SHP77 (cell line): ENCODE data around the gene CHMP4B.

Experiments
- DNase-seq, 2 experiments: peaks; one replicate each; lab custom pipeline; 2025; lab: John Stamatoyannopoulos, UW

The CHMP4B gene, protein sequence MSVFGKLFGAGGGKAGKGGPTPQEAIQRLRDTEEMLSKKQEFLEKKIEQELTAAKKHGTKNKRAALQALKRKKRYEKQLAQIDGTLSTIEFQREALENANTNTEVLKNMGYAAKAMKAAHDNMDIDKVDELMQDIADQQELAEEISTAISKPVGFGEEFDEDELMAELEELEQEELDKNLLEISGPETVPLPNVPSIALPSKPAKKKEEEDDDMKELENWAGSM

DNA sequence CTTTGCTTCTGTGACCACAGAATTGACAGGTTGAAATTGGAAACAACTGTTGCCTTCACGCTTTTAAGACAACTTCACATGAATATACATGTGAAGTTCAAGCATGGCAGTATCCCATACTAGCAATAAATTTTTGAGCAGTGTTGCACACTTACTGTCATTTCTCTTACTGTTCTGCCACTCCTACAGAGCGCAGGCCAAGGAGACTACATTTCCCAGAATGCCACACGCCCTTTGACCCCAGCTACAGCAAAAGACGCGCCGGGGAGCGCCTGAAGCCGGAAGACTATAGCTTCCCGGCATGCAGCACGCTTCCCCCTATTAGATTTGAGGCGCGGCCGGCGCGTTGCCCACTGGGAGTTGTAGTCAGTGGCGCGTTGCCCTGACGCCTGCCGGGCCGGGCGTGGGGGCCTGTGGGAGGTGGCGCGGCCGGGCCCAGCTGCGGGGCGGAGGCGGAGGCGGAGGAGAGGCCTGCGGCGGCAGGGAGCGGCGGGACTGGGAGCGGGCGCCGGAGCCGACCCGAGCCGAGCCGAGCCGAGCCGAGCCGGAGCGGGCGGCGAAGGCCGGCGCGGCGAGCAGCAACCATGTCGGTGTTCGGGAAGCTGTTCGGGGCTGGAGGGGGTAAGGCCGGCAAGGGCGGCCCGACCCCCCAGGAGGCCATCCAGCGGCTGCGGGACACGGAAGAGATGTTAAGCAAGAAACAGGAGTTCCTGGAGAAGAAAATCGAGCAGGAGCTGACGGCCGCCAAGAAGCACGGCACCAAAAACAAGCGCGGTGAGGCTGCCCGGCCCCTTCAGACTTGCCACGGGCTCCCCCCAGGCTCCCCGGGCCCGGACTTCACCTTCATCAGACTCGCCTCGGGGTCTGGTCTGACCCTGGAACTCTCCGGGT lies at the start of gene CHMP4B:
Gene CHMP4B (plus strand): TSS at position 464 of the 891 bp plus-strand sequence. CDS start 121 bp downstream, at position 585.
- peak; percentile 95 to 97 for DNase-seq

DNA sequence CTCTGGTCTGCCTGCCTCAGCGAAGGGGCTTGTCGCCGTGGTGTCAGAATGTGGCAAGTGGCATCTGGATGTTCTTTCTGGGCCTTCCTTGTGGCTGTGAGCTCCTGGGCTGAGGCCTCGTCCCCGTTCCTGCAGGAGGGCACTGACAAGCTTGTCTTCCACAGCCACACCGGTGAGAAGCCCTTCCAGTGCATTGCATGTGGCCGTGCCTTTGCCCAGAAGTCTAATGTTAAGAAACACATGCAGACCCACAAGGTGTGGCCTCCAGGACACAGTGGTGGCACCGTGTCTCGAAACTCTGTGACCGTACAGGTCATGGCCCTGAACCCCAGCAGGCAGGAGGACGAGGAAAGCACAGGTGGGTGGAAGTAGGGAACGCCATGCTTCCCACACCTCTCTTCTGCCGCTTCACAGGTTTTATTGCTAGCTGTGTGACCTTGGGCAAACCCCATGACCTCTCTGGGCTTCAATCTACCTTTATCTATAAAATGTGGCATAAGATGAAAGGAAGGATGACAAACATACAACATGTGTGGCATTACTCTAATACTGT lies 49.4 kb upstream of the CHMP4B start:
- DNase-seq = no peak

DNA sequence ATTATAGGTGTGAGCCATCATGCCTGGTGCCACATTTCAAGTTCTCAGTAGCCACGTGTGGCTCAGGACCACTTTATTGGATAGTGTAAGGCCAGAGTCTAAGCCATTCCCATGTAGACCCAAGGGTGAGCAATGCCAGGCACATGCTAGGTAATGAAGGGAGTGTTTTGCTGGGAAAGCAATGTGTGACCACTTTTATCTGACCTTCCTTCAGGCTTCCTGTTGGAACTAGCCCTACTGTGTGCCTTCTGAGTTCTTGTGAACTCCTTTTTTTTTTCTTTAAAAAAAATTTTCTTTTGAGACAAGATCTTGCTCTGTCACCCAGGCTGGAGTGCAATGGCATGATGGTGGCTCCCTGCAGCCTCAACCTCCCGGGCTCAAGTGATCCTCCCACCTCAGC lies 46.0 kb upstream of the CHMP4B start:
- DNase-seq = no peak

DNA sequence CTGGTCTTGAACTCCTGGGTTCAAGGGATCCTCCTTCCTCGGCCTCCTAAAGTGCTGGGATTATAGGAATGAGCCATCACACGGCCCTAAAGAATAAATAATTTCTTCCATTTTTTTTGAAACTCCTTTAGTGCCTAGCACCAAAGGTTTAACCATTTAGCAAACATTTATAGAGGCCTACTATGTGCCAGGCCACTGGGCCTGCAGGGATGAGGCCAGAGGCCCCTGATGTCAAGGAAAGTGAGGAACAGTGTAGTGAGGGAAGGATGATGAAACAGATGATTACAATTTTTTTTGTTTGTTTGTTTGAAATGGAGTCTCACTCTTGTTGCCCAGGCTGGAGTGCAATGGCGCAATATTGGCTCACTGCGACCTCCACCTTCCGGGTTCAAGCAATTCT lies 45.6 kb upstream of the CHMP4B start:
- no peak for DNase-seq

DNA sequence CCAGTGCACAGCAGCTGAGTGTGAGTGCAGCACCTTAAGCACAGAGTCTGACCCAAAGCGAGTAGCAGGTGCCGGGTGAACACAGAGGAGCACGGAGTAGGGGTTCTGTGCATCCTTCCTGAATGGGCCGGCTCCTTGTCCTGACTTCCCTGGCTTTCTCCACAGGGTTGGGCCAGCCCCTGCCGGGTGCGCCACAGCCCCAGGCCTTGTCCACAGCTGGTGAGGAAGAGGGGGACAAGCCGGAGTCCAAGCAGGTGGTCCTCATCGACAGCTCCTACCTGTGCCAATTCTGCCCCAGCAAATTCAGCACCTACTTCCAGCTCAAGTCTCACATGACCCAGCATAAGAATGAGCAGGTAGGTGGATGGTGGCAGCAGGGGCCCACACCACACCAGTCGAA lies 44.5 kb upstream of the CHMP4B start:
- DNase-seq = no peak

DNA sequence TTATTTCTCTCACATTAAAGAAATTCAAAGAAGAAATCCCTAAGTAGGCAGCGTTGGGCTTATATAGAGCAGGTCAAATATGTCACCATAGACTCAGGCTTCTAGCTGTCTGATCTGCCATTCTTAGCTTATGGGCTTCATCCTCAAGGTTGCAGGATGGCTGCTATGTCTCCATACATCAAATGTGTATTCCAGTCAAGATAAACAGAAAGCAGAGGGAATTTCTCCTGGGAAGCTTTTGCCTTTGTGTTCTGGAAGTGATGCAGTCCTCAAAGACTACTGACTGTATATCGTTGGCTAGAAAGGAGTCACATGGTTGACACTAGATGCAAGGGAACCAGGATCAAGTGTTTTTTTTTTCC lies 43.4 kb upstream of the CHMP4B start:
- DNase-seq = no peak

DNA sequence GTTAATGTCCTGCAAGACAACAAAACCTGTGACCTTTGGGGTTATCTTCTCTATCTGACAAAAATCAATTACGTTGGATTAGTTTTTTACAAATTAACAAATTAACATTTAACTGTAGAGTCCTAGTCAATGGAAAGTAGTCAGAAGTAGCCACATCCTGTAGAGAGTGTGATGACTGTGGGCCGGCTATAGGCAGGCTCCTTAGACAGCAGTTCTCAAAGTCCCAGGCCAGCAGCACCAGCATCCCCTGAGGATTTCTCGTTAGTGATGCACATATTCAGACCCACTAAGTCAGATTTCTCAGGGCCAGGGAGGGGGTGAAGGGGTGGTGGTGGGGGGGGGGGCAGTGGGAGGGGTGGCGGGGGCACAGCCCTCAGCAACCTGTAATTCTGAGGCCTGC lies 42.1 kb upstream of the CHMP4B start:
- no peak for DNase-seq

DNA sequence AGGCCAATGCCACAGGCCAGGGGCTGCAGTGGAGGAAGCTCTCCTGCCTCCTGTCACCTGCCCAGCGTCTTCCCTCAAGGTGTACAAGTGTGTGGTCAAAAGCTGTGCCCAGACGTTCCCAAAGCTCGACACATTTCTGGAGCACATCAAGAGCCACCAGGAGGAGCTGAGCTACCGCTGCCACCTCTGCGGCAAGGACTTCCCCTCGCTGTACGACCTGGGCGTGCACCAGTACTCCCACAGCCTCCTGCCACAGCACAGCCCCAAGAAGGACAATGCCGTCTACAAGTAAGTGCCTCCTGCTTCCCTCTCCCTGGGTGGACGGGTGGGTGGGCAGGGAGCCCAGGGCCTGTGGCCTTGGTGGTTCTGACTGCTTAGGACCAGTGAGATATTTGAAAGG lies 41.1 kb upstream of the CHMP4B start:
- no peak for DNase-seq

DNA sequence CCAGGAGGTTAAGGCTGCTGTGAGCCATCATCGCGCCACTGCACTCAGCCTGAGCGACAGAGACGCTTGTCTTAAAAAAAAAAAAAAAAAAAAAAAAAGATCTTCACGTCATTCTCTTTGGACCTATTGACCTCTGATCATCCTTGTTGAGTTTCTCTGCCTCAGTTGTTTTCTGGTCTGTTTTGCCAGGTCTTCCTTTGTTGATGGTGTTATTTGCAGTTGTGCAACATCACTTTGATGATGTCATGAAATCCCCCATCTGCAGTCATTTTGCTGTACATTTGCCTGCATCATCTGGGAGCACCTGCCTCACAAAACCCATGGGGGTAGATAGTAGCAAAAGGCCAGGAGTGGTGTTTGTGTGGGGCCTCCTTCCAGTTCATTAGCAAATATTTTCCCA lies 39.2 kb upstream of the CHMP4B start:
- DNase-seq = no peak

DNA sequence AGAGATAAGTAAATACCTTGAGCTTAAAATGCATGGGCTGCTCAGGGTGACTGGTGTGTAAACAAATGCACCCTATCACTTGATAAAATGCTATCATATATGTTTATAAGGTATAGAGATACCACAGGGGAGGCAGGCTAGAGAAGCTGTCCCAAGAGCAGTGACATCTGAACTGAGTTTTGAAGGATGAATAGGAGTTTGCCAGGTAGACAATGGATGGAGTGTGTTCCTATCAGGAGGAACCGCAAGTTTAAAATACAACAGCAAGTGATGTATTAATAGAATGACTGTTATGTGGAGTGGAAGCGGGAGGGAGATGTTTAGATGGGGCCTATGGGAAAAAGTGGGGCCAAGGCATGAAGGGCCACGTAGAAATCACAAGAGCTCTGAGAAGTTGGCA lies 38.7 kb upstream of the CHMP4B start:
- no peak for DNase-seq

DNA sequence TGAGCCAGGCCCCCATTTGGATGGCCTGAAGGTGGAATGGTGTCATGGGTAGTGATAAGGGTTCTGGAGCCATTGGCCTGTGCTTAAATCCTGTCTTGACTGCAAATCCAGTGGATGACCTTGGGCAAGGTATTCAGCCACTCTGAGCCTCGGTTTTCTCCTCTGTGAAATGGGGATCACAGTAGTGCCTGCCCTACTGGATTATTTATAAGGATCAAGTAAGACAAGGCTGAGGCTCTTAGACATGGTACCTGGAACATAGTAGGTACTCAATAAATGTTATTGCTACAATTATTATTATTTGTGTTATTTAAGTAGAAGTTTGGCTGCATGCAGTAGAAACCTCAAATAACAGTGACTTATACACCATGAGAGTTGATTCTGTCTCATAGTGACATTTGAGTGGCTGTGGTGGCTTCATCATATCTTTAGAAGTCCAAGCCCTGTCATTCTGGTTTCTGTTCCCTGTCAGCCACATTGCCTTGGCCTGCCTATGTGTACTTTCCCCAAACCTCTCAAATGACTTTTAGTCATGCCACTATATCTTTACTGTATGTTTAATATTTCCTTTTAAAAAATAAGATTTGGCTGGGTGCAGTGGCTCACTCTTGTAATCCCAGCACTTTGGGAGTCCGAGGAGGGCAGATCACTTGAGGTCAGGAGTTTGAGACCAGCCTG lies 37.6 kb upstream of the CHMP4B start:
- DNase-seq = no peak

DNA sequence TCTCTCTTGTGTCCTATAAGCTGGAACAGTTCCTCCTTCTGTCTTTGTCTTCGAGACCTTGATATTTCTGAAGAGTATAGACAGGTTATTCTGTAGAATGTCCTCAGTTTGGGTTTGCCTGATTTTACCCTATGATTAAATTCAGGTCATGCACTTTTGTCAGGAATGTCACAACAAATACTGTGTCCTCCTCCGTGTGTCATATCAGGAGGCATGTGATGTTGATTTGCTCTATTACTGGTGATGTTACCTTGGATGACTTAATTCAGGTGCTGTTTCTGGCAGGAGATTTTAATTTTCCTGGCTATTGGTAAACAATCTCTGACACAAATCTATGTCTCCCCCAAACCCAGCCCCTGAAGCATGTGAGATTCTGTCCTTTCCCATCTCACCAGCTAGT lies 33.3 kb upstream of the CHMP4B start:
- DNase-seq = no peak

DNA sequence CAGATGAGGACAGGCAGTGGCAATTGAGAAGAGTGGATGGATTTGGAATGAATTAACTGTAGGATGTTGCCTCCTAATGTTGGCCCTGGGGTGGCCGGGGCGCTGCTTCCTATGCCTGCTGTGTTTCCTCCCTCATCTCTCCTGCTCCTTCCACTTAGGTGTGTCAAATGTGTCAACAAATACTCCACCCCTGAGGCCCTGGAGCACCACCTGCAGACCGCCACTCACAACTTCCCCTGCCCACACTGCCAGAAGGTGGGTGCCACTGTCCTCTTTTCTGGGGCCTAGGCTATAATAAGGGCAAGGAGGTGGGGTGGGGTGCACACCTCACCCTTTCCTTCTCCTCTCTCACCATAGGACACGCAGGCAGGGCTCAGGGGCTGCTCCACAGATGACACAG lies 30.0 kb upstream of the CHMP4B start:
- DNase-seq = no peak

DNA sequence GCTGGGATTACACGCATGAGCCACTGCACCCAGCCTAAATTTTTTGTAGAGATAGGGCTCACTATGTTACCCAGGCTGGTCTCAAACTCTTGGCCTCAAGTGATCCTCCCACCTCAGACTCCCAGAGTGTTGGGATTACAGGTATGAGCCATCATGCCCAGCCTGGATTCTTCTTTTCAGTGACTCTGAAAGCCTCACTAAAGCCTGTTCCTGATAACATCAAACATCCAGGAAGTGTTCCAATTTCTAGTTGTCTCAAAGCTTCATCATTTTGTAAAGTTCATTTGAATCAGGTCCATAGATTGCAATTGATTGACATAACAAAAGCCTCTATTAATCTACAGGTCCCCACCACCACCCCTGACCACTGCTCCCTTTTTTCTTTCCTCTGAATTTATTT lies 29.2 kb upstream of the CHMP4B start:
- no peak for DNase-seq

DNA sequence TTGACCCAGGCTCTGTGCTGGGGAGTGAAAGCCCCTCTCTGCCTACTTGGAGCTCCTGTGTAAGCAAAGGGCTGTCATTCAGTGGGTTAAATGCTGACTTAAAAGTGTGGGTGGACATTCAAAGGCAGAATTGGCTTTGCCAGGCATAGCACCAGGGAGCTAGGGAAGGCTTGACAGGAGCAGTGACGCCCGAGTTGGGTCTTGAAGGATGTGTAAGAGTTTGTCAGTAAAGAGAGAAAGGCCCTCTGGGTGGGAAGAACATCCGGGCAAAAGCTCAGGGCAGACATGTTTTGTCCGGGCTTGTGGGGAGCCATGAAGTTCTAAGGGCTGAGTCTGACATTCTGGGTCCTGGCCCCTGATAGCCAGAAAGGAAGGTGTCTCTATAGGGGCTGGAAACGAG lies 27.9 kb upstream of the CHMP4B start:
- DNase-seq = no peak

DNA sequence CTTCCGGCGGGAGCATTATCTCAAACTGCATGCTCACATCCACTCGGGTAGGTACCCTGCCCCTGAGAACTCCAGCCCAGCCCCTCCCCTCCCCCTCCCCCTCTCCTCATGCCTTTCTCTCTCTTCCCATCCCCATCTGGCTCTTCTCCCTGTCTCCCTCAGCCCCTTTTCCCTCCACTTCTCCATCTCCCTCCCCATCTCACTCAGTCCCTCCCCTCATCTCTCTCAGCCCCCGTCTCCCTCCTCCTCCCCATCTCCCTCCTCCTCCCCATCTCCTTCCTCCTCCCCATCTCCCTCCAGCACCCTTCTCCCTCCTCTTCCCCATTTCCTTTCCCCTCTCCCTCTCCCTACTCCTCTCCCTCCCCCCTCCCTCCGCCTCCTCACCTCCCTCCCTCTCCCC lies 27.3 kb upstream of the CHMP4B start:
- no peak for DNase-seq

DNA sequence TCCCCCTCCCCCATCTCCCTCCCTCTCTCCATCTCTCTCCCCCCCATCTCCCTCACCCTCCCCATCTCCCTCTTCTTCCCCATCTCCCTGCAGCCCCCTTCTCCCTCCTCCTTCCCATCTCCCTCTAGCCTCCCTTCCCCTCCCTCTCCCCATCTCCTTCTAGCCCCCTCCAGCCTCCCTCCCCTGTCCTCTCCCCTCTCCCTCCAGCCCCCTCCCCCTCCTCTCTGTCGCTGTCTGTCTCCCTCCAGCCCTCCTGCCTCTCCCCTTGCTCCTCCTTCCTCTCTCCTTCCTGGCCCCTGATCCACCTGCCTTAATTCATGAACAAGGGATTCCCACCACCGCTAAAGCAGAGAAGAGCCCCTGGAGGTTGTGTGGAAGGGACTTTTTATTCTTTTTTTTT lies 26.9 kb upstream of the CHMP4B start:
- DNase-seq = no peak

DNA sequence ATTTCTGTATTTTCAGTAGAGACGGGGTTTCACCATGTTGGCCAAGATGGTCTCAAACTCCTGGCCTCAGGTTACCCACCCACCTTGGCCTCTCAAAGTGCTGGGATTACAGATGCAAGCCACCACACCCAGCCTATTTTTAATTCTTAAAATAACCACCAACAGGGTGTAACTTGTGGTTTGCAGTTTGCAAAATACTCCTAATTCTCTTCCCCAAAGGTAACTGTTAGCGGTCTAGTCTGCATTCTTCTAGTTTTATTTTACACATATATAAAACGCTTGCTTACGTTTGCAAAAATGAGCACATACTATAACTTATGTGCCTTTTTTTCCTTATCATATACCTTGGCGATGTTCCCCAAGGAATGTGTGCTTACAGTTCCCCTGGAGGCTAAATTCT lies 25.6 kb upstream of the CHMP4B start:
- DNase-seq = no peak

DNA sequence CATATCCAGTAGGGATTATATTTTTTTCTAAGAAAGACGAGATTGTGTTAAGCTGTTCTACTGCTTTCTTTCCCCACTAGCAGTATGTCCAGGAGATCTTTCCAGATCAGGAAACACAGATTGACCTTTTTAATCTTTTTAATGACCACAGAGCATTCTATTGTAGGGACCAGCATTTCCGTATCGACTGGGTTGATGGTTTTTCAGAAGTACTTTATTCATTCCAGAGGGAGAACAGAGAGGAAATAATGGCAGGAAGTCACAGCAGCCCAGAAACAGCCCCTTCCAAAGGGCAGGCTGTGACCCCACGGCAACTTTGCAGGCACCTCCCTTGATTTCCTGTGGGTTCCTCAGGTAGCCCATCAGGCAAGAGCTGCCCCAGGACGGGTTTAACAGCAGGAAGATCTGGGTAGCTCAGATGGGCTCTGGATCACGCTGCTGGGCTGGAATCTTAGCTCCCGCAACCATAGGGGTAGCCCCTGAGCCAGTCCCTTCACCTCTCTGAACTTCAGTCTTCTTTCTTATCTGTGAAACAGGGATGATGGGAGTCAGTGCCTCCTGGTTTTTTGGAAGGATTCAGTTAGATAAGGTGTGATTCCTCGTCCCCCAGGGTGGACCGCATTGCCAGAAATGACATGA lies 23.8 kb upstream of the CHMP4B start:
- no peak for DNase-seq

DNA sequence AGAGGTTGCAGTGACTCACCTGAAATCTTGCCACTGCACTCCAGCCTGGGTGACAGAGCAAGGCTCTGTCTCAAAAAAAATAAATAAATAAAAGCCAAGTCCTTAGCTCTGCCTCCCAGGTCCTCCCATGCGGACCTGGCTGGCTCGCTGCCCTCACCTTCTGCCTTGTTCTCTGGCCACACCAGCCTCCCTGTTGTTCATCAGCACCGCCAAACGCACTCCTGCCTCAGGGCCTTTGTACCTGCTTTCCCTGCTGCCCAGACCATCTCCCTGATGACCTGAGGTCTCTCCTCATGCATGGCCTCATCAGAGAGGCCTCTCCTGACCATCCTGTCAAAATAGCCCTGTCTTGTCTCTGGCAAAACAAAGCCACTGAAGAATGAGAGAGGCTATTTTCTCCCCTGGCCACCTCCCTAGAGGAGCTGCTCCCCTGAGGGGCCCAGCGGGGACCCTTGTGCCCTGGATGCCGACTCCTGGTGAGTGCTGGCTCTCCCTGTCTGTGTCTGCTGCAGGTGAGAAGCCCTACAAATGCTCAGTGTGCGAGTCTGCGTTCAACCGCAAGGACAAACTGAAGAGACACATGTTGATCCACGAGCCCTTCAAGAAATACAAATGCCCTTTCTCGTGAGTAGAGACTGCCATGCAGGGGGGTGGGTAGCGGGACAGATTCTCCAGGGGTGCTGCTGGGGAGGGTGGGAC lies 22.6 kb upstream of the CHMP4B start:
- no peak for DNase-seq

DNA sequence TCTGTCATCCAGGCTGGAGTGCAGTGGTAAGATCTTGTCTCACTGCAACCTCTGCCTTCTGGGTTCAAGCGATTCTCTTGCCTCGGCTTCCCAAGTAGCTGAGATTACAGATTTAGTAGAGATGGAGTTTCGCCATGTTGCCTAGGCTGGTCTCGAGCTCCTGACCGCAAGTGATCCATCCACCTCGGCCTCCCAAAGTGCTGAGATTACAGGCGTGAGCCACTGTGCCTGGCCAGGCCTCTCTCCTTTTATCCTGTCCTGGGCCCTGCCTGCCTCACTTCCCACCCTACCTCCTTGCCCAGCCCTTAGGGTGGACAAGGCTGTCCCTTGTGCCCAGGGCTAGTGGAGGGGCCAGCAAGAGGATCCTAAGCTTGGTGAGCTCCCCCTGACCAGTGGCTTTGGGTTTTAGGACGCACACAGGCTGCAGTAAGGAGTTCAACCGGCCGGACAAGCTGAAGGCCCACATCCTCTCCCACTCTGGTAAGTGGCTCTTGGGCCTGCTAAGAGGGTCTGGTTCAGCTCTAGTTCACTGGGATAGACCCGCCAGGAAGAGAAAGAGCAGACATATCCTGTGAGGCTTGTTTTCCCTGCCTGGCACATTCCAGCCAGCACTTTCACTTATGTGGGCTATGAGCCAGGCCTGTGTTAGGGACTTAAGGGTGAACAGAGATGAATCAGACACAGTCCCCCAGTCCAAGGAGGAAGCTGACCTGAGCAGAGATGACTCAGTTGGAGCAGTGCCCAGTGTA lies 21.9 kb upstream of the CHMP4B start:
- no peak for DNase-seq
